ENCODE measurements around the gene AQR. TPM values are rescaled to one million over a fixed set of nuclear protein-coding genes. Genes with fewer than 3 reads are reported as not detected.
A peak's percentile ranks its signal among the peaks of the same experiment; 100 is the strongest.

The AQR gene
- 21.1 and 23.1 TPM in 2 replicates for polyA plus RNA-seq (2013)

DNA sequence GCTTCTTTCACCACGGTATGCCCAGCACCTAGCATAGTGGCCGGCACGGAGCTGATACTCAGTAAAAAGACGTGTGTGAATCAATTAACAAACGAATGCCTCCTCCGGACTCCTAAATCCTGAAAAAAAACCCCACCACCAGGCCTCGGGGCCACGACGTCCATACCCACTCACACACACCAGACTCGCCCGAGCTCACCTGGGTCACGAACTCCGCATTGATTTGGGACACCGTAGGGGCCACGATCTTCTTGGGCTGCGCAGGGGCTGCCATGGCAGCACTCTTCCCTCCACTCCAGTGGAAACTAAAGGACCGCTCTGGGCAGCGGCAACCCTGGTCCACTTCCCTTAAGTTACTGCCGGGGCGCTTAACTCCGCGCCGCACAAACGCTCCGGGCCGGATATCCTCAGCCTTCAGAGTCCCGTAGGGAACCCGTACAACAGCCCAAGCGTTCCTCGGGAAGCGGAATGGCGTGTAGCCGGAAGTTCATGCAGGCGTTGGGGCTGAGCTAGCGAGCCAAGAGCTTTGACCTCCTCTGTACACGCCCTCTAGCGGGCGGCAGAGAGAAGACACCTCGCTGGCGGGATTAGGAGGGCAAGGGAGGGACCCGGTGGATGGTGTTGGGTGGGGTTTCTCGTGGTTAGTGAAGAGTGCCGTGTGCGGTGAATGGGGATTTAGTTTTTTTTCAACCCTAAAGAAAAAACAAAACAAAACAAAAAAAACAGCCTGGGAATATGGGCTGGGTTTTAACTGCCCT lies at the start of gene AQR:
TSS of gene AQR (minus strand) at position 403 of the 758 bp plus-strand sequence. CDS start at position 274, 129 bp downstream.
- H2BK12ac ChIP-seq (ENCODE audit: low read length) = no peak within 1 kb of the TSS
- H3K79me1 ChIP-seq (ENCODE audit: low read length) = peaks cover 2% of the 10 kb centered on the region
- H2AFZ ChIP-seq (ENCODE audit: insufficient read depth, low read length, poor library complexity) = peak within 1 kb of the TSS; percentile 99
- H3K9me3 ChIP-seq (ENCODE audit: insufficient read depth, low read depth, low read length) = no peaks in the 10 kb centered on the region
- H3K4me1 ChIP-seq (ENCODE audit: control insufficient read depth in 1 of 2, insufficient read depth in 2 of 2, low read length in 2 of 2) = peaks cover 3% of the 10 kb centered on the region in 2 experiments
- peak within 1 kb of the TSS; percentile 56 for H2AK5ac ChIP-seq (ENCODE audit: low read length)
- peaks cover 5% of the 10 kb centered on the region for H3K79me2 ChIP-seq (ENCODE audit: control insufficient read depth, insufficient read depth, low read length, poor library complexity)
- H3K4me3 ChIP-seq (ENCODE audit: low read depth, low read length) = peak within 1 kb of the TSS; percentile 93
- H2BK5ac ChIP-seq (ENCODE audit: low read depth, low read length, poor library complexity) = peak within 1 kb of the TSS; percentile 90
- H4K8ac ChIP-seq (ENCODE audit: low read depth, low read length) = peak within 1 kb of the TSS; percentile 100
- no peak within 1 kb of the TSS for H3K23ac ChIP-seq (ENCODE audit: low read length)
- peak within 1 kb of the TSS; percentile 40 for H3K27ac ChIP-seq (ENCODE audit: low read depth, low read length)
- H4K91ac ChIP-seq (ENCODE audit: low read depth, low read length) = peak within 1 kb of the TSS; percentile 52
- no peaks in the 10 kb centered on the region for H3K36me3 ChIP-seq (ENCODE audit: control insufficient read depth in 1 of 2, insufficient read depth in 2 of 2, low read length in 2 of 2)
- H4K12ac ChIP-seq (ENCODE audit: low read depth, low read length) = peak within 1 kb of the TSS; percentile 100
- DNase-seq = peak; percentile 99
- peak within 1 kb of the TSS; percentile 84 for H2BK120ac ChIP-seq (ENCODE audit: insufficient read depth, low read length, poor library complexity)
- peak within 1 kb of the TSS; percentile 98 for H3K4me2 ChIP-seq (ENCODE audit: low read length)
- H3K18ac ChIP-seq (ENCODE audit: low read length) = peak within 1 kb of the TSS; percentile 97
- H3K27me3 ChIP-seq (ENCODE audit: insufficient read depth, low read length) = no peaks in the 10 kb centered on the region
- H3K14ac ChIP-seq (ENCODE audit: low read length) = peak within 1 kb of the TSS; percentile 98
- peak within 1 kb of the TSS; percentile 81 for H3K4ac ChIP-seq (ENCODE audit: low read depth, low read length)
- no CpG with 5 or more reads among the region's 44 CpGs for WGBS (ENCODE audit: extremely low coverage, insufficient coverage, insufficient read length)
- H3K9ac ChIP-seq (ENCODE audit: low read length) = peak within 1 kb of the TSS; percentile 90

DNA sequence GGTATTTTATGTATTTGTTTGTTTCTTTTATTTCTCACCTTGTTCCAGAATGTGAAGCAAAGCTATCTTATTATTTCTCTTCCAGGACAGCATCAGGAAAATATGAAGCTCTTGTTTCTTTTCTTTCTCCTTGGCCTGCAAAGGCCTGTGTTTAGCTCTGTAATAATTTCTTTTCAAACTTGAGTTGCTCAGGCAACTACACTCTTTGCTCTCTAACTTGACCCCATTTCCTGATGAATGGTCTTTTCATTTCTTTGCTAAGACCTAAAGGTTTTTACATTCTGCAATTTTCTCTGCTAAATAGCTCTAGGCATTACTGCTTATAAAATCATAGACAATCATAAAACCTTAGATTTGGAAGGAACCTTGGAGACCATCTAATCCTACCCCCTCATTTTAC lies 44.7 kb upstream of the AQR start:
- H2AFZ ChIP-seq (ENCODE audit: insufficient read depth, low read length, poor library complexity) = no peak overlapping the region
- H3K9ac ChIP-seq (ENCODE audit: low read length) = no peak overlapping the region
- H3K9me3 ChIP-seq (ENCODE audit: insufficient read depth, low read depth, low read length) = no peaks in the 10 kb centered on the region
- no peak overlapping the region for H2BK12ac ChIP-seq (ENCODE audit: low read length)
- H3K18ac ChIP-seq (ENCODE audit: low read length) = no peak overlapping the region
- H3K27ac ChIP-seq (ENCODE audit: low read depth, low read length) = no peak overlapping the region
- no peaks in the 10 kb centered on the region for H3K4me1 ChIP-seq (ENCODE audit: control insufficient read depth in 1 of 2, insufficient read depth in 2 of 2, low read length in 2 of 2)
- H3K4me2 ChIP-seq (ENCODE audit: low read length) = no peak overlapping the region
- H4K8ac ChIP-seq (ENCODE audit: low read depth, low read length) = no peak overlapping the region
- H2BK5ac ChIP-seq (ENCODE audit: low read depth, low read length, poor library complexity) = no peak overlapping the region
- H3K4ac ChIP-seq (ENCODE audit: low read depth, low read length) = no peak overlapping the region
- H2BK120ac ChIP-seq (ENCODE audit: insufficient read depth, low read length, poor library complexity) = no peak overlapping the region
- H4K91ac ChIP-seq (ENCODE audit: low read depth, low read length) = no peak overlapping the region
- no peak overlapping the region for H3K4me3 ChIP-seq (ENCODE audit: low read depth, low read length)
- H4K12ac ChIP-seq (ENCODE audit: low read depth, low read length) = no peak overlapping the region
- H3K14ac ChIP-seq (ENCODE audit: low read length) = no peak overlapping the region
- no peak overlapping the region for H3K23ac ChIP-seq (ENCODE audit: low read length)
- no peak for DNase-seq
- H3K36me3 ChIP-seq (ENCODE audit: control insufficient read depth in 1 of 2, insufficient read depth in 2 of 2, low read length in 2 of 2) = no peaks in the 10 kb centered on the region
- H3K79me2 ChIP-seq (ENCODE audit: control insufficient read depth, insufficient read depth, low read length, poor library complexity) = no peaks in the 10 kb centered on the region
- H3K27me3 ChIP-seq (ENCODE audit: insufficient read depth, low read length) = peaks cover 2% of the 10 kb centered on the region
- H2AK5ac ChIP-seq (ENCODE audit: low read length) = no peak overlapping the region
- H3K79me1 ChIP-seq (ENCODE audit: low read length) = no peaks in the 10 kb centered on the region

DNA sequence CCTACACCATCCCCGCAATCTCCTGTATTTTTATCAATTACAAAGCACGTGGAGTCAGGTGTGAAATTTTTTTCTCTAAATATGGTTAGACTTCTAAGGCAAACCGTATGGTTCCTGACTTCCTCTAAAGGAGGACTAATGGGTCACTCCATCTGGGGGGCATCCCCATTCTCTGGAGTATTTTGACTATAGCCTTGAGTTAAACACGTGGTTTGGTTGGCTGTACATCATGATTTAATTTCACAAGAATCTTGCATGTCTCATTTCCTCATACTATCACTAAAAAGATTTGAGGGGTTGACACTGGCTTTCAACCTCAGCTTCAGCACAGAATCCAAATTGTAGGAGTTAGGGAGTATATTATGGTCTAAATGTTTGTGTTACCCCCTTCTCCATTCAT lies 43.8 kb upstream of the AQR start:
- Histone ChIP-seq H3K4me1 (ENCODE audit: control insufficient read depth in 1 of 2, insufficient read depth in 2 of 2, low read length in 2 of 2) (no peaks in the 10 kb centered on the region), H2BK5ac (ENCODE audit: low read depth, low read length, poor library complexity) (no peak overlapping the region), H3K79me2 (ENCODE audit: control insufficient read depth, insufficient read depth, low read length, poor library complexity) (no peaks in the 10 kb centered on the region), H3K4me2 (ENCODE audit: low read length) (no peak overlapping the region), H2AK5ac (ENCODE audit: low read length) (no peak overlapping the region), H4K91ac (ENCODE audit: low read depth, low read length) (no peak overlapping the region), H3K9ac (ENCODE audit: low read length) (no peak overlapping the region), H4K8ac (ENCODE audit: low read depth, low read length) (no peak overlapping the region), H3K36me3 (ENCODE audit: control insufficient read depth in 1 of 2, insufficient read depth in 2 of 2, low read length in 2 of 2) (no peaks in the 10 kb centered on the region), H3K18ac (ENCODE audit: low read length) (no peak overlapping the region), H2BK12ac (ENCODE audit: low read length) (no peak overlapping the region), H2AFZ (ENCODE audit: insufficient read depth, low read length, poor library complexity) (no peak overlapping the region), H4K12ac (ENCODE audit: low read depth, low read length) (no peak overlapping the region), H3K27me3 (ENCODE audit: insufficient read depth, low read length) (peaks cover 2% of the 10 kb centered on the region), H3K4ac (ENCODE audit: low read depth, low read length) (no peak overlapping the region), H2BK120ac (ENCODE audit: insufficient read depth, low read length, poor library complexity) (no peak overlapping the region), H3K23ac (ENCODE audit: low read length) (no peak overlapping the region), H3K79me1 (ENCODE audit: low read length) (no peaks in the 10 kb centered on the region), H3K27ac (ENCODE audit: low read depth, low read length) (no peak overlapping the region), H3K9me3 (ENCODE audit: insufficient read depth, low read depth, low read length) (no peaks in the 10 kb centered on the region), H3K4me3 (ENCODE audit: low read depth, low read length) (no peak overlapping the region), H3K14ac (ENCODE audit: low read length) (no peak overlapping the region)
- WGBS (ENCODE audit: extremely low coverage, insufficient coverage, insufficient read length) = no CpG with 5 or more reads among the region's 4 CpGs
- DNase-seq = no peak

DNA sequence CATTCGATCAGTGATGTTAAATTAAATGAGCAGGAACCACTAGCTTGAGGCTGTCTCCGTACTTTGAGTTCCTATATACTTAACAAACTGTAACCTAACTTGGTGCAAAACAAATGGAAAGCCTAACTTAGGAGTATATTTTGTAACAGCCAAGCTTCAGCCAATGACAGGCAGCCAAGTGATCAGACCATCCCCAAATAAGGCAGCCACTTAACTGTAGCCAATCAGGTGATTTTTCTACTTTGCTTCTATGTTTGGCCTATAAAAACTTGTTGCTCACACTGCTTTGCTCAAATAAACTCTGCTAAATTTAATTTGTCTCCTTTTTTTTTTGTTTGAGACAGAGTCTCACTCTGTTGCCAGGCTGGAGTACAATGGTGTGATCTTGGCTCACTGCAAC lies 37.9 kb upstream of the AQR start:
- H3K4me2 ChIP-seq (ENCODE audit: low read length) = no peak overlapping the region
- H2AFZ ChIP-seq (ENCODE audit: insufficient read depth, low read length, poor library complexity) = no peak overlapping the region
- no peak overlapping the region for H3K23ac ChIP-seq (ENCODE audit: low read length)
- no peak overlapping the region for H2BK120ac ChIP-seq (ENCODE audit: insufficient read depth, low read length, poor library complexity)
- no peak overlapping the region for H3K4me3 ChIP-seq (ENCODE audit: low read depth, low read length)
- no peak overlapping the region for H4K91ac ChIP-seq (ENCODE audit: low read depth, low read length)
- H4K8ac ChIP-seq (ENCODE audit: low read depth, low read length) = no peak overlapping the region
- H3K27ac ChIP-seq (ENCODE audit: low read depth, low read length) = no peak overlapping the region
- H3K14ac ChIP-seq (ENCODE audit: low read length) = no peak overlapping the region
- no peaks in the 10 kb centered on the region for H3K4me1 ChIP-seq (ENCODE audit: control insufficient read depth in 1 of 2, insufficient read depth in 2 of 2, low read length in 2 of 2)
- H4K12ac ChIP-seq (ENCODE audit: low read depth, low read length) = no peak overlapping the region
- H3K36me3 ChIP-seq (ENCODE audit: control insufficient read depth in 1 of 2, insufficient read depth in 2 of 2, low read length in 2 of 2) = no peaks in the 10 kb centered on the region
- no peaks in the 10 kb centered on the region for H3K79me1 ChIP-seq (ENCODE audit: low read length)
- no peak overlapping the region for H2BK5ac ChIP-seq (ENCODE audit: low read depth, low read length, poor library complexity)
- H2BK12ac ChIP-seq (ENCODE audit: low read length) = no peak overlapping the region
- no peak overlapping the region for H3K9ac ChIP-seq (ENCODE audit: low read length)
- no peaks in the 10 kb centered on the region for H3K79me2 ChIP-seq (ENCODE audit: control insufficient read depth, insufficient read depth, low read length, poor library complexity)
- no peak overlapping the region for H2AK5ac ChIP-seq (ENCODE audit: low read length)
- H3K4ac ChIP-seq (ENCODE audit: low read depth, low read length) = no peak overlapping the region
- WGBS (ENCODE audit: extremely low coverage, insufficient coverage, insufficient read length) = no CpG with 5 or more reads among the region's 2 CpGs
- H3K9me3 ChIP-seq (ENCODE audit: insufficient read depth, low read depth, low read length) = no peaks in the 10 kb centered on the region
- H3K18ac ChIP-seq (ENCODE audit: low read length) = no peak overlapping the region
- no peak for DNase-seq
- no peaks in the 10 kb centered on the region for H3K27me3 ChIP-seq (ENCODE audit: insufficient read depth, low read length)

Data from trophoblast cell (in vitro differentiated cells and primary cell).